ENCODE measurements around the gene DSCAML1. TPM values are rescaled to one million over a fixed set of nuclear protein-coding genes. Genes with fewer than 3 reads are reported as not detected.
A peak's percentile ranks its signal among the peaks of the same experiment; 100 is the strongest.

Gene DSCAML1
- total and polyA plus RNA-seq, 2 experiments from 2014 or later, result not detected

DNA sequence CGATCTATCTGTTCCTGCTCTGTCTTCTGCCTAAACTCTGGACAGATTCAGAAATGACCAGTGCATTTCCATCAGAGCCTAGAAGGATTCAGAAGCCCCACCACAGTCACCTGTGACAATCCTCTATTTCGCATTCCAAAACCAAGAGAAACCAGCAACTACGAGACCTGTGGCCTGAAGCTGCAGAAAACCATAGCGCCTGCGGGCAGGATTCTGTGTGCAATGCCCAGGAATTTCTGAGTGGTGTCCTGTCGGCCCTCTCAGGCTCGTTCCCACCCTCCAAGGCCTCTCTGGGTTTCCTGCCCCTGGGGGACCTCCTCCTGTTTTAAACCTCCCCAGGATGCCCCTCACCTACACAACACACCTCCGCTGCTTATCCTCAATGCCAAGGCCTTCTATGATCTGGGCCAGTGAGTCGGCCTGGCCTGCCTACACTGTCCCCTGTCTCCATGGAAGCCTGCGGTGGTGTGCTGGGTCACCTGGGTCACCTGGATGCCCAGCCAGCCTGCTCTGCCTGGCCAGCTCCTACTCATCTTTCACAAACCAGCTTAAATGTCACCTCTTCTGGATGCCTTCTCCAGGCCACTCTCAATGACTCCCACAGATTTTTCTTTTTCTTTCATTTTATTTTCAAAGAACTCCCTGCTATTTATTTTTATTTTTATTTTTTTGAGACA is 271.0 kb downstream of the DSCAML1 start:
- TF ChIP-seq EZH2phosphoT487 (IDR thresholded peaks at IDR 0.05; ENCODE audit: insufficient read depth, low read depth) (no peak), EZH2 (IDR thresholded peaks at IDR 0.05; ENCODE audit: insufficient read depth, poor library complexity, severe bottlenecking) (no peak)
- Histone ChIP-seq H4K20me1 (ENCODE audit: insufficient read depth) (no peaks in the 10 kb centered on the region), H2AFZ (no peak overlapping the region), H3K4me1 (ENCODE audit: insufficient read depth) (0 out of 2 replicates have a peak, but pooled peaks cover 7% of the 10 kb centered on the region), H3K9me3 (ENCODE audit: low read depth) (no peaks in the 10 kb centered on the region), H3K9ac (no peak overlapping the region), H3K9me2 (ENCODE audit: insufficient read depth) (no peaks in the 10 kb centered on the region), H3K79me2 (ENCODE audit: insufficient read depth) (no peaks in the 10 kb centered on the region), H3F3A (ENCODE audit: insufficient read depth) (no peaks in the 10 kb centered on the region), H3K27me3 (replicated peaks; ENCODE audit: insufficient read depth) (peaks cover 25% of the 10 kb centered on the region), H3K4me2 (ENCODE audit: unreplicated experiment) (no peak overlapping the region), H3K4me3 (no peak overlapping the region), H3K36me3 (ENCODE audit: low read depth) (no peaks in the 10 kb centered on the region), H3K27ac (no peak overlapping the region)
- 68 to 71% methylated on average over 10 of the region's 10 CpGs for WGBS, 2 experiments (ENCODE audit: low coverage in 1 of 2, low lambda C conversion rate in 2 of 2, missing lambda C conversion rate in 2 of 2)
- in situ Hi-C loops (cut with MboI), result no loop called here
- no peak for DNase-seq

DNA sequence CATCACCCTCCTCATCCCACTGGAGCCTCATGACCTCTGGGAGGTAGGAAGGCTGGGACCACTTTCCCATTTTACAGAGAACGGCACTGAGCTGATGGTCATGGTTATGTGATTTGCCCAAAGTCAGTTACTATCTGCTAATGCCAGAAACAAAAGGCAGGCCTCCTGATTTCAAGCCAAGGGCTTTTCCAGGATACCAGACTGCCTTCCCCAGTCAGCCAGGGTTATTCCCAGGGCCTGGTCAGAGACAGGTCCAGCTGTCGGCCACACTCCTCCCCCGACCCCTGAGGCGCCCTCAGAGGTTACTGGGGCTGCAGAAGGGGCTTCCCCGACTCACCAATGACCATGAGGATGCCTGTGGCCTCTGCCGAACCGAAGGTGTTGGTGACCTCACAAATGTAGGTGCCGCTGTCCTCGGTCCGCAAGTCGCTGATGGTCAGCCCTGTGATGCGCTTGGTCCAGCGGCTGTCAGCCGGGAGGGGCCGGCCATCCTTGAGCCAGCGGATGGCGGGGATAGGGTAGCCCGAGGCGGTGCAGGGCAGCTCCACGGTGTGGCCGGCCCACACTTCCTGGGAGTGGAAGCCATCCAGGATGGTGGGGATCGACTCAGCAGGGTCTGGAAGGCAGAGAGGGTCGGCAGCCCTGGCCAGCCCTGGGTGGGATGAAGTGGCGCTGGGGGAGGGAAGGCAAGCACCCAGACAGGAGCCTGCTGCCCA is 272.4 kb downstream of the DSCAML1 start:
- no peak overlapping the region for H3K27ac ChIP-seq
- no peaks in the 10 kb centered on the region for H3K9me2 ChIP-seq (ENCODE audit: insufficient read depth)
- H4K20me1 ChIP-seq (ENCODE audit: insufficient read depth), result no peaks in the 10 kb centered on the region
- in situ Hi-C loops (cut with MboI), result no loop called here
- no peaks in the 10 kb centered on the region for H3K36me3 ChIP-seq (ENCODE audit: low read depth)
- no peak for DNase-seq
- peaks cover 25% of the 10 kb centered on the region for H3K27me3 ChIP-seq (replicated peaks; ENCODE audit: insufficient read depth)
- no peak overlapping the region for H3K4me2 ChIP-seq (ENCODE audit: unreplicated experiment)
- no peaks in the 10 kb centered on the region for H3K9me3 ChIP-seq (ENCODE audit: low read depth)
- no peak overlapping the region for H2AFZ ChIP-seq
- H3K79me2 ChIP-seq (ENCODE audit: insufficient read depth), result no peaks in the 10 kb centered on the region
- no peak overlapping the region for H3K9ac ChIP-seq
- TF ChIP-seq EZH2 (IDR thresholded peaks at IDR 0.05; ENCODE audit: insufficient read depth, poor library complexity, severe bottlenecking), result no peak
- TF ChIP-seq EZH2phosphoT487 (IDR thresholded peaks at IDR 0.05; ENCODE audit: insufficient read depth, low read depth), result no peak
- 0 out of 2 replicates have a peak, but pooled peaks cover 7% of the 10 kb centered on the region for H3K4me1 ChIP-seq (ENCODE audit: insufficient read depth)
- 80 to 82% methylated on average over 22 to 24 of the region's 24 CpGs for WGBS, 2 experiments (ENCODE audit: low coverage in 1 of 2, low lambda C conversion rate in 2 of 2, missing lambda C conversion rate in 2 of 2)
- H3F3A ChIP-seq (ENCODE audit: insufficient read depth), result no peaks in the 10 kb centered on the region
- H3K4me3 ChIP-seq, result no peak overlapping the region

GRCh38 chr11:117523680-117524079 is 273.3 kb downstream of the DSCAML1 start:
- no peaks in the 10 kb centered on the region for H3F3A ChIP-seq (ENCODE audit: insufficient read depth)
- no peaks in the 10 kb centered on the region for H3K9me2 ChIP-seq (ENCODE audit: insufficient read depth)
- H3K9ac ChIP-seq, result no peak overlapping the region
- H3K4me1 ChIP-seq (ENCODE audit: insufficient read depth), result 0 out of 2 replicates have a peak, but pooled peaks cover 7% of the 10 kb centered on the region
- peak; percentile 84 for DNase-seq
- in situ Hi-C loops (cut with MboI), result no loop called here
- H2AFZ ChIP-seq, result no peak overlapping the region
- no peaks in the 10 kb centered on the region for H3K36me3 ChIP-seq (ENCODE audit: low read depth)
- H3K27ac ChIP-seq, result no peak overlapping the region
- H3K9me3 ChIP-seq (ENCODE audit: low read depth), result no peaks in the 10 kb centered on the region
- TF ChIP-seq EZH2 (IDR thresholded peaks at IDR 0.05; ENCODE audit: insufficient read depth, poor library complexity, severe bottlenecking) (no peak), EZH2phosphoT487 (IDR thresholded peaks at IDR 0.05; ENCODE audit: insufficient read depth, low read depth) (no peak)
- H3K4me2 ChIP-seq (ENCODE audit: unreplicated experiment), result no peak overlapping the region
- no peaks in the 10 kb centered on the region for H4K20me1 ChIP-seq (ENCODE audit: insufficient read depth)
- peaks cover 19% of the 10 kb centered on the region for H3K27me3 ChIP-seq (replicated peaks; ENCODE audit: insufficient read depth)
- WGBS, 2 experiments (ENCODE audit: low coverage in 1 of 2, low lambda C conversion rate in 2 of 2, missing lambda C conversion rate in 2 of 2), result 6 to 8% methylated on average over 3 of the region's 3 CpGs
- H3K4me3 ChIP-seq, result no peak overlapping the region
- no peaks in the 10 kb centered on the region for H3K79me2 ChIP-seq (ENCODE audit: insufficient read depth)

- TF ChIP-seq EZH2 (IDR thresholded peaks at IDR 0.05; ENCODE audit: insufficient read depth, poor library complexity, severe bottlenecking), result no peak
- TF ChIP-seq EZH2phosphoT487 (IDR thresholded peaks at IDR 0.05; ENCODE audit: insufficient read depth, low read depth), result no peak
Measured at GRCh38 chr11:117521974-117522373, 275.0 kb downstream of the DSCAML1 start.

More at GRCh38 chr11:117521974-117522373, 275.0 kb downstream of the DSCAML1 start:
- H3K9me3 ChIP-seq (ENCODE audit: low read depth), result no peaks in the 10 kb centered on the region
- in situ Hi-C loops (cut with MboI), result no loop called here
- H3K27me3 ChIP-seq (replicated peaks; ENCODE audit: insufficient read depth), result peaks cover 2% of the 10 kb centered on the region
- H3K4me3 ChIP-seq, result no peak overlapping the region
- H2AFZ ChIP-seq, result no peak overlapping the region
- 76 to 83% methylated on average over 4 of the region's 4 CpGs for WGBS, 2 experiments (ENCODE audit: low coverage in 1 of 2, low lambda C conversion rate in 2 of 2, missing lambda C conversion rate in 2 of 2)
- H3K4me1 ChIP-seq (ENCODE audit: insufficient read depth), result 0 out of 2 replicates have a peak, but pooled peaks cover 7% of the 10 kb centered on the region
- no peaks in the 10 kb centered on the region for H3F3A ChIP-seq (ENCODE audit: insufficient read depth)
- H3K27ac ChIP-seq, result no peak overlapping the region
- H3K79me2 ChIP-seq (ENCODE audit: insufficient read depth), result no peaks in the 10 kb centered on the region
- H3K9ac ChIP-seq, result no peak overlapping the region
- no peak overlapping the region for H3K4me2 ChIP-seq (ENCODE audit: unreplicated experiment)
- no peaks in the 10 kb centered on the region for H3K9me2 ChIP-seq (ENCODE audit: insufficient read depth)
- no peaks in the 10 kb centered on the region for H3K36me3 ChIP-seq (ENCODE audit: low read depth)
- H4K20me1 ChIP-seq (ENCODE audit: insufficient read depth), result no peaks in the 10 kb centered on the region
- DNase-seq, result no peak
